Neural cell (in vitro differentiated cells): Measurements from ENCODE around the gene SLC9A5. TPM values are rescaled to one million over a fixed set of nuclear protein-coding genes. Genes with fewer than 3 reads are reported as not detected.
A peak's percentile ranks its signal among the peaks of the same experiment; 100 is the strongest.

ENCODE experiments used
- H2AFZ ChIP-seq: fragments of 200-600, 300-800 bp; sonication (generic), shearing (Covaris generic); 2 replicates; pipeline ENCODE4 v1.6.0; 2014; ENCODE audit warnings: low read depth, mild to moderate bottlenecking, antibody characterized with exemption, low read length, moderate library complexity
- H3F3A ChIP-seq: fragments of 200-600 bp; shearing (Covaris generic); 2 replicates; pipeline ENCODE4 v1.6.1; 2016; ENCODE audit warnings: mild to moderate bottlenecking, moderate library complexity, mixed read lengths, antibody characterized with exemption, low read length; ENCODE audit not compliant: insufficient read depth, poor library complexity, severe bottlenecking
- H3K27ac ChIP-seq: fragments of 200-600, 300-800 bp; sonication (generic), shearing (Covaris generic); 2 replicates; pipeline ENCODE4 v1.5.1; 2014; ENCODE audit warnings: mild to moderate bottlenecking, low read length, moderate library complexity
- H3K27me3 ChIP-seq: fragments of 300-800, 200-600 bp; sonication (generic), shearing (Covaris generic); 2 replicates; pipeline ENCODE4 v1.6.0; 2014; ENCODE audit warnings: mild to moderate bottlenecking, low read depth, low read length, moderate library complexity; ENCODE audit not compliant: insufficient read depth
- H3K36me3 ChIP-seq: fragments of 300-800, 200-600 bp; sonication (generic), shearing (Covaris generic); 2 replicates; pipeline ENCODE4 v1.5.1; 2014; ENCODE audit warnings: mild to moderate bottlenecking, antibody characterized with exemption, low read length, moderate library complexity; ENCODE audit not compliant: insufficient read depth
- H3K4me2 ChIP-seq: fragments of 300-800, 200-600 bp; sonication (generic), shearing (Covaris generic); 2 replicates; pipeline ENCODE4 v1.6.0; 2014; ENCODE audit warnings: mild to moderate bottlenecking, low read length
- H3K4me3 ChIP-seq: fragments of 300-800, 200-600 bp; sonication (generic), shearing (Covaris generic); 2 replicates; pipeline ENCODE4 v1.5.1; 2014; ENCODE audit warnings: mild to moderate bottlenecking, low read length, moderate library complexity
- H3K79me2 ChIP-seq: fragments of 200-600 bp; shearing (Covaris generic); replicated peaks from 2 replicates; pipeline ENCODE4 v1.6.0; 2014; ENCODE audit warnings: mild to moderate bottlenecking, low read length, moderate library complexity; ENCODE audit not compliant: insufficient read depth
- H3K9ac ChIP-seq: fragments of 300-800, 200-600 bp; sonication (generic), shearing (Covaris generic); 2 replicates; pipeline ENCODE4 v1.6.1; 2016; ENCODE audit warnings: mild to moderate bottlenecking, low read length, mixed read lengths
- H3K9me2 ChIP-seq: fragments of 200-600 bp; shearing (Covaris generic); 2 replicates; pipeline ENCODE4 v1.6.1; 2016; ENCODE audit warnings: mild to moderate bottlenecking, low read length, mixed read lengths; ENCODE audit not compliant: insufficient read depth
- H3K9me3 ChIP-seq: fragments of 200-600, 300-800 bp; sonication (generic), shearing (Covaris generic); 2 replicates; pipeline ENCODE4 v1.6.1; 2016; ENCODE audit warnings: mild to moderate bottlenecking, mixed run types, low read length, moderate library complexity, mixed read lengths
- H4K20me1 ChIP-seq: fragments of 200-600 bp; shearing (Covaris generic); 2 replicates; pipeline ENCODE4 v1.6.1; 2016; ENCODE audit warnings: mild to moderate bottlenecking, mixed run types; ENCODE audit not compliant: insufficient read depth
- CTCF ChIP-seq: fragments of 450-650 bp; IDR thresholded peaks from 2 replicates; pipeline ENCODE4 v1.5.1; 2014; ENCODE audit warnings: antibody characterized with exemption, mild to moderate bottlenecking, moderate library complexity; ENCODE audit not compliant: poor library complexity, severe bottlenecking
- EP300 ChIP-seq: fragments of 450-650 bp; conservative IDR thresholded peaks from 2 replicates; pipeline ENCODE4 v1.6.1; 2014; ENCODE audit warnings: antibody characterized with exemption, mild to moderate bottlenecking, moderate library complexity; ENCODE audit not compliant: poor library complexity, severe bottlenecking
- EZH2 ChIP-seq: fragments of 200-600, 300-800 bp; shearing (Covaris generic), sonication (generic); IDR thresholded peaks from 2 replicates; pipeline ENCODE4 v1.6.1; 2014; ENCODE audit warnings: antibody characterized with exemption, low read length, borderline replicate concordance, mild to moderate bottlenecking; ENCODE audit not compliant: insufficient read depth, poor library complexity, severe bottlenecking
- MXI1 ChIP-seq: fragments of 450-650 bp; conservative IDR thresholded peaks from 2 replicates; pipeline ENCODE4 v1.6.1; 2014; ENCODE audit warnings: antibody characterized with exemption, mild to moderate bottlenecking; ENCODE audit not compliant: poor library complexity, severe bottlenecking
- POLR2AphosphoS5 ChIP-seq: IDR thresholded peaks from 2 replicates; pipeline ENCODE4 v1.6.1; 2012
- RAD21 ChIP-seq: fragments of 450-650 bp; conservative IDR thresholded peaks from 2 replicates; pipeline ENCODE4 v1.6.1; 2014; ENCODE audit warnings: antibody characterized with exemption, mild to moderate bottlenecking, moderate library complexity
- REST ChIP-seq: IDR thresholded peaks from 2 replicates; pipeline ENCODE4 v1.6.1; 2012; ENCODE audit warnings: borderline replicate concordance
- SMC3 ChIP-seq: fragments of 450-650 bp; conservative IDR thresholded peaks from 2 replicates; pipeline ENCODE4 v1.6.1; 2014; ENCODE audit warnings: antibody characterized with exemption, mild to moderate bottlenecking, moderate library complexity; ENCODE audit not compliant: poor library complexity
- TAF1 ChIP-seq: IDR thresholded peaks from 2 replicates; pipeline ENCODE4 v1.6.1; 2012; ENCODE audit warnings: low read depth
- polyA plus RNA-seq: library from polyadenylated mRNA; depleted of rRNA; stranded (reverse); fragments of >200 nt; gene quantifications from 2 replicates; pipeline ENCODE4 v1.2.3, GENCODE V29; 2014

Gene SLC9A5
- polyA plus RNA-seq, 1 donor from 2014 or later = 1.8 TPM

GRCh38 chr16:67245186-67245585 lies 3.6 kb upstream of the SLC9A5 start:
- Histone ChIP-seq H3K9me2 (no peaks in the 10 kb centered on the region), H3K4me3 (no peak overlapping the region), H3K27ac (no peak overlapping the region), H3K9ac (no peak overlapping the region), H3K79me2 (no peaks in the 10 kb centered on the region), H4K20me1 (no peaks in the 10 kb centered on the region), H3K9me3 (no peaks in the 10 kb centered on the region), H3F3A (no peaks in the 10 kb centered on the region), H3K36me3 (no peaks in the 10 kb centered on the region), H3K27me3 (peaks cover 44% of the 10 kb centered on the region), H3K4me2 (no peak overlapping the region), H2AFZ (no peak overlapping the region)
- TF ChIP-seq SMC3 = no peak
- no peak for TF ChIP-seq RAD21
- TF ChIP-seq POLR2AphosphoS5 = no peak
- no peak for TF ChIP-seq TAF1
- TF ChIP-seq MXI1 = no peak
- TF ChIP-seq CTCF = no peak
- no peak for TF ChIP-seq EP300
- TF ChIP-seq REST = no peak
- TF ChIP-seq EZH2 = no peak

GRCh38 chr16:67245674-67246080 lies 3.1 kb upstream of the SLC9A5 start:
- no peaks in the 10 kb centered on the region for H3F3A ChIP-seq
- no peaks in the 10 kb centered on the region for H3K36me3 ChIP-seq
- peaks cover 49% of the 10 kb centered on the region for H3K27me3 ChIP-seq
- H3K27ac ChIP-seq = no peak overlapping the region
- TF ChIP-seq EP300 (no peak), MXI1 (no peak), SMC3 (no peak), EZH2 (no peak), POLR2AphosphoS5 (no peak), CTCF (no peak), REST (no peak), RAD21 (no peak), TAF1 (no peak)
- no peak overlapping the region for H3K9ac ChIP-seq
- peak overlapping the region; percentile 70 for H3K4me3 ChIP-seq
- no peaks in the 10 kb centered on the region for H4K20me1 ChIP-seq
- H3K9me3 ChIP-seq = no peaks in the 10 kb centered on the region
- H3K4me2 ChIP-seq = no peak overlapping the region
- no peaks in the 10 kb centered on the region for H3K79me2 ChIP-seq
- H3K9me2 ChIP-seq = no peaks in the 10 kb centered on the region
- no peak overlapping the region for H2AFZ ChIP-seq
